Activated CD4-positive, alpha-beta T cell treated with anti-CD3 and anti-CD28 coated beads, Interleukin-2, amount 10 ng/mL, durations not matched to agents 24 days and 14 days (primary cell): ENCODE results near the gene UBR4. TPM values are rescaled to one million over a fixed set of nuclear protein-coding genes. Genes with fewer than 3 reads are reported as not detected.
A peak's percentile ranks its signal among the peaks of the same experiment; 100 is the strongest.
"Not testable (repeated sequence)": the region's sequence is repeated elsewhere in the genome, so short reads cannot be mapped to it uniquely, and the experiment has no call there.

Experiments used
- DNase-seq: peaks from one replicate; pipeline ENCODE4 v3.0.0; 2022
- H3K27ac Mint-ChIP-seq: one replicate; pipeline ENCODE4 v1.8.0; 2022; ENCODE audit warnings: mild to moderate bottlenecking, mixed read lengths
- H3K27me3 Mint-ChIP-seq: one replicate; pipeline ENCODE4 v1.8.0; 2022; ENCODE audit warnings: mixed read lengths
- H3K36me3 Mint-ChIP-seq: one replicate; pipeline ENCODE4 v1.8.0; 2022; ENCODE audit warnings: low read depth, mild to moderate bottlenecking, mixed read lengths
- H3K4me1 Mint-ChIP-seq: one replicate; pipeline ENCODE4 v1.8.0; 2021; ENCODE audit warnings: mixed read lengths
- H3K4me3 Mint-ChIP-seq: one replicate; pipeline ENCODE4 v1.8.0; 2022; ENCODE audit warnings: mild to moderate bottlenecking, moderate library complexity, mixed read lengths
- H3K9me3 Mint-ChIP-seq: one replicate; pipeline ENCODE4 v1.8.0; 2021; ENCODE audit warnings: mixed read lengths
- intact Hi-C: fragments of 100-400 bp; cut with micrococcal nuclease; formaldehyde crosslinking; loops from one replicate; pipeline ENCODE4 v1.15.1; 2023
- total RNA-seq: library from RNA; stranded (reverse); gene quantifications from 2 replicates; pipeline ENCODE4 v1.2.3, GENCODE V29; 2022

The UBR4 gene
- total RNA-seq, 1 donor from 2014 or later = 162 TPM

- Mint-ChIP-seq H3K36me3 (peaks cover 76% of the 10 kb centered on the region), H3K27ac (peak overlapping the region; percentile 34)
Observed at GRCh38 chr1:19193004-19193403, 17.1 kb downstream of the UBR4 start.

GRCh38 chr1:19191811-19192210 lies 18.3 kb downstream of the UBR4 start:
- Mint-ChIP-seq H3K4me3 (no peak overlapping the region), H3K36me3 (peaks cover 72% of the 10 kb centered on the region), H3K9me3 (no peaks in the 10 kb centered on the region), H3K4me1 (peaks cover 8% of the 10 kb centered on the region), H3K27me3 (no peaks in the 10 kb centered on the region), H3K27ac (no peak overlapping the region)
- intact Hi-C loops = no loop called here
- DNase-seq = no peak

More at GRCh38 chr1:19193004-19193403, 17.1 kb downstream of the UBR4 start:
- intact Hi-C loops = no loop called here
- DNase-seq = no peak
- Mint-ChIP-seq H3K4me1 (peaks cover 7% of the 10 kb centered on the region), H3K9me3 (no peaks in the 10 kb centered on the region), H3K4me3 (no peak overlapping the region), H3K27me3 (no peaks in the 10 kb centered on the region)

- H3K4me1 Mint-ChIP-seq = peaks cover 18% of the 10 kb centered on the region
- peaks cover 75% of the 10 kb centered on the region for H3K36me3 Mint-ChIP-seq
- no peaks in the 10 kb centered on the region for H3K9me3 Mint-ChIP-seq
- H3K4me3 Mint-ChIP-seq = no peak overlapping the region
- H3K27me3 Mint-ChIP-seq = no peaks in the 10 kb centered on the region
- no peak overlapping the region for H3K27ac Mint-ChIP-seq
- no peak for DNase-seq
- intact Hi-C loops = no loop called here
Observed at GRCh38 chr1:19190468-19190867, 19.6 kb downstream of the UBR4 start.

- no peak for DNase-seq
- Mint-ChIP-seq H3K4me3 (no peak overlapping the region), H3K4me1 (peaks cover 22% of the 10 kb centered on the region), H3K27ac (no peak overlapping the region), H3K9me3 (no peaks in the 10 kb centered on the region), H3K36me3 (peaks cover 81% of the 10 kb centered on the region), H3K27me3 (no peaks in the 10 kb centered on the region)
- intact Hi-C loops = loop anchor here (5.0 kb wide), 1 partner anchor 53 kb away; no protein-coding TSS in a partner anchor
Observed at GRCh38 chr1:19189270-19189669, 20.8 kb downstream of the UBR4 start.

GRCh38 chr1:19187852-19188251 lies 22.2 kb downstream of the UBR4 start:
- H3K4me3 Mint-ChIP-seq = no peak overlapping the region
- no peaks in the 10 kb centered on the region for H3K9me3 Mint-ChIP-seq
- H3K27me3 Mint-ChIP-seq = no peaks in the 10 kb centered on the region
- H3K4me1 Mint-ChIP-seq = peaks cover 22% of the 10 kb centered on the region
- H3K36me3 Mint-ChIP-seq = peaks cover 78% of the 10 kb centered on the region
- peak overlapping the region; percentile 51 for H3K27ac Mint-ChIP-seq
- DNase-seq = no peak
- intact Hi-C loops = loop anchor here (2.0 to 5.0 kb wide), 2 partner anchors 19 to 54 kb away; no protein-coding TSS in a partner anchor

GRCh38 chr1:19186001-19186400 lies 24.1 kb downstream of the UBR4 start:
- intact Hi-C loops = loop anchor here (1.0 to 5.0 kb wide), 4 partner anchors 17 to 56 kb away; no protein-coding TSS in a partner anchor
- Mint-ChIP-seq H3K27me3 (no peaks in the 10 kb centered on the region), H3K27ac (peak overlapping the region; percentile 88), H3K36me3 (peaks cover 78% of the 10 kb centered on the region), H3K4me1 (peaks cover 27% of the 10 kb centered on the region), H3K4me3 (peak overlapping the region; percentile 49), H3K9me3 (no peaks in the 10 kb centered on the region)
- no peak for DNase-seq

GRCh38 chr1:19182223-19182622 lies 27.8 kb downstream of the UBR4 start:
- Mint-ChIP-seq H3K9me3 (peaks cover 3% of the 10 kb centered on the region), H3K27me3 (no peaks in the 10 kb centered on the region), H3K27ac (no peak overlapping the region), H3K4me3 (no peak overlapping the region), H3K36me3 (peaks cover 75% of the 10 kb centered on the region), H3K4me1 (peaks cover 39% of the 10 kb centered on the region)
- intact Hi-C loops = no loop called here
- no peak for DNase-seq

GRCh38 chr1:19180265-19180657 lies 29.8 kb downstream of the UBR4 start:
- H3K27me3 Mint-ChIP-seq, H3K9me3 Mint-ChIP-seq, intact Hi-C loops, H3K4me3 Mint-ChIP-seq: not testable (repeated sequence)
- H3K27ac Mint-ChIP-seq = peak overlapping the region; percentile 81
- peaks cover 27% of the 10 kb centered on the region for H3K4me1 Mint-ChIP-seq
- peaks cover 73% of the 10 kb centered on the region for H3K36me3 Mint-ChIP-seq
- DNase-seq = peak; percentile 58

- Mint-ChIP-seq H3K4me3 (no peak overlapping the region), H3K27ac (peak overlapping the region; percentile 81), H3K27me3 (no peaks in the 10 kb centered on the region), H3K4me1 (peaks cover 24% of the 10 kb centered on the region), H3K36me3 (peaks cover 71% of the 10 kb centered on the region), H3K9me3 (peaks cover 3% of the 10 kb centered on the region)
- intact Hi-C loops = no loop called here
- DNase-seq = peak; percentile 80
Observed at GRCh38 chr1:19179597-19180264, 30.3 kb downstream of the UBR4 start.

- intact Hi-C loops = no loop called here
- peaks cover 23% of the 10 kb centered on the region for H3K4me1 Mint-ChIP-seq
- peak overlapping the region; percentile 57 for H3K27ac Mint-ChIP-seq
- H3K4me3 Mint-ChIP-seq = no peak overlapping the region
- DNase-seq = no peak
- H3K36me3 Mint-ChIP-seq = peaks cover 71% of the 10 kb centered on the region
- no peaks in the 10 kb centered on the region for H3K27me3 Mint-ChIP-seq
- H3K9me3 Mint-ChIP-seq = peaks cover 3% of the 10 kb centered on the region
Observed at GRCh38 chr1:19178734-19179398, 31.2 kb downstream of the UBR4 start.

GRCh38 chr1:19177811-19178210 lies 32.3 kb downstream of the UBR4 start:
- no peak overlapping the region for H3K4me3 Mint-ChIP-seq
- peaks cover 3% of the 10 kb centered on the region for H3K9me3 Mint-ChIP-seq
- no peaks in the 10 kb centered on the region for H3K27me3 Mint-ChIP-seq
- H3K4me1 Mint-ChIP-seq = peaks cover 23% of the 10 kb centered on the region
- intact Hi-C loops = no loop called here
- DNase-seq = no peak
- no peak overlapping the region for H3K27ac Mint-ChIP-seq
- peaks cover 71% of the 10 kb centered on the region for H3K36me3 Mint-ChIP-seq

- Mint-ChIP-seq H3K36me3 (peaks cover 78% of the 10 kb centered on the region), H3K27ac (peak overlapping the region; percentile 71), H3K4me3 (peak overlapping the region; percentile 12), H3K27me3 (no peaks in the 10 kb centered on the region), H3K9me3 (no peaks in the 10 kb centered on the region), H3K4me1 (peaks cover 13% of the 10 kb centered on the region)
- intact Hi-C loops = loop anchor here (2.0 to 5.0 kb wide), 2 partner anchors 17 to 43 kb away; partner anchors contain the start of gene UBR4
- DNase-seq = no peak
Observed at GRCh38 chr1:19169642-19170041, 40.4 kb downstream of the UBR4 start.

- no peaks in the 10 kb centered on the region for H3K9me3 Mint-ChIP-seq
- H3K4me3 Mint-ChIP-seq = no peak overlapping the region
- intact Hi-C loops = loop anchor here (5.0 kb wide), 1 partner anchor 45 kb away; the partner anchor contains the start of gene UBR4
- peaks cover 82% of the 10 kb centered on the region for H3K36me3 Mint-ChIP-seq
- no peaks in the 10 kb centered on the region for H3K27me3 Mint-ChIP-seq
- DNase-seq = no peak
- peaks cover 13% of the 10 kb centered on the region for H3K4me1 Mint-ChIP-seq
- H3K27ac Mint-ChIP-seq = no peak overlapping the region
Observed at GRCh38 chr1:19167140-19167539, 42.9 kb downstream of the UBR4 start.

- DNase-seq = no peak
- Mint-ChIP-seq H3K36me3 (peaks cover 82% of the 10 kb centered on the region), H3K4me1 (peaks cover 13% of the 10 kb centered on the region), H3K9me3 (no peaks in the 10 kb centered on the region), H3K27ac (peak overlapping the region; percentile 23), H3K27me3 (no peaks in the 10 kb centered on the region), H3K4me3 (no peak overlapping the region)
- intact Hi-C loops = loop anchor here (5.0 kb wide), 1 partner anchor 46 kb away; the partner anchor contains the start of gene UBR4
Observed at GRCh38 chr1:19166066-19166465, 44.0 kb downstream of the UBR4 start.
